22Rv1 (cell line): ENCODE data around the gene EML6.

ENCODE experiments used
- ZFX ChIP-seq: fragments of 450-650 bp; IDR thresholded peaks from 2 replicates; pipeline ENCODE4 v1.6.1; 2017; ENCODE audit warnings: antibody characterized with exemption, borderline replicate concordance
- TF ChIP-seq, protein P1 (sequence below): fragments of 450-650 bp; IDR thresholded peaks from 2 replicates; pipeline ENCODE4 v1.5.1; 2017; ENCODE audit warnings: mild to moderate bottlenecking

DNA sequence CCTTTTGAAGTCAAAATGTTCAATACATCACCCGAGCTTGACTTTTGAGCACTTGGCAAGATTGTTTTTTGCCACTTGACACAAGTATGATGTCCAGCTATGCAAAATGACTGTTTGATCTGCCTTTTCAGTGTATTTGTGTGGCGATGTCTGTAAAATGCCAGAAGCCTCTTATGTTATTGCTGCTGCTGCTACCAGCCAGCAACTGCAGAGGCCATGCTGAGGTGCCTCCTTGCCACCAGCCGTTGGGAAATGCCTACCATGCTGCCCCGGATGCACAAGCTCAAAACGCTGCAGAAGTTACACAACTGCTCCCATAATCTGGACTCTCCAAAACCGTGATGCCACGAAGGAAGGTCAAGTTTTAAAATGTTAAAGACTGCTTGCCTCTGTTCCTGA lies 246.5 kb downstream of the EML6 start:
- TF ChIP-seq, protein P1, sequence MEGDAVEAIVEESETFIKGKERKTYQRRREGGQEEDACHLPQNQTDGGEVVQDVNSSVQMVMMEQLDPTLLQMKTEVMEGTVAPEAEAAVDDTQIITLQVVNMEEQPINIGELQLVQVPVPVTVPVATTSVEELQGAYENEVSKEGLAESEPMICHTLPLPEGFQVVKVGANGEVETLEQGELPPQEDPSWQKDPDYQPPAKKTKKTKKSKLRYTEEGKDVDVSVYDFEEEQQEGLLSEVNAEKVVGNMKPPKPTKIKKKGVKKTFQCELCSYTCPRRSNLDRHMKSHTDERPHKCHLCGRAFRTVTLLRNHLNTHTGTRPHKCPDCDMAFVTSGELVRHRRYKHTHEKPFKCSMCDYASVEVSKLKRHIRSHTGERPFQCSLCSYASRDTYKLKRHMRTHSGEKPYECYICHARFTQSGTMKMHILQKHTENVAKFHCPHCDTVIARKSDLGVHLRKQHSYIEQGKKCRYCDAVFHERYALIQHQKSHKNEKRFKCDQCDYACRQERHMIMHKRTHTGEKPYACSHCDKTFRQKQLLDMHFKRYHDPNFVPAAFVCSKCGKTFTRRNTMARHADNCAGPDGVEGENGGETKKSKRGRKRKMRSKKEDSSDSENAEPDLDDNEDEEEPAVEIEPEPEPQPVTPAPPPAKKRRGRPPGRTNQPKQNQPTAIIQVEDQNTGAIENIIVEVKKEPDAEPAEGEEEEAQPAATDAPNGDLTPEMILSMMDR, result no peak
- TF ChIP-seq ZFX, result no peak
